ENCODE measurements around the gene FEZ2. TPM values are rescaled to one million over a fixed set of nuclear protein-coding genes. Genes with fewer than 3 reads are reported as not detected.

Gene FEZ2
- total and polyA plus RNA-seq, 7 donors = 61.5 to 291 (median 179) TPM

DNA sequence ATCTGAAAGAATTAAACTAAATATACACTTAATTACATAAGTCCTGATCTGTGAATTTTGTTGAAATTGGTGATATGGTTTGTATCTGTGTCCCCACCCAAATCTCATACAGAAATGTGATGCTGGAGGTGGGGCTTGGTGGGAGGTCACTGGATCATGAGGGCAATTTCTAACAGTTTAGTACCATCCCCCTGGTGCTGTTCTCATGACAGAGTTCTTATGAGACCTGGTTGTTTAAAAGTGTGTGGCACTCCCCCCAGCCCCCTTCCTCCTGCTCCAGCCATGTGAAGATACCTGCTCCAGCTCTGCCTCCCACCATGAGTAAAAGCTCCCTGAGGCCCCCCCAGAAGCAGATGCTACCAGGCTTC lies 18.7 kb downstream of the FEZ2 start:
- no peak for ATAC-seq
- intact Hi-C loops (cut with DNase I) = no loop called here
- peaks cover 42% of the 10 kb centered on the region for H3K4me1 ChIP-seq
- no peak for DNase-seq
- peaks cover 9 to 80% of the 10 kb centered on the region in 2 donors for H3K36me3 ChIP-seq (ENCODE audit: insufficient read depth in 1 of 2, low read depth in 1 of 2)
- H3K27me3 ChIP-seq (ENCODE audit: insufficient read depth in 3 of 3, low read length in 2 of 3) = no peaks in the 10 kb centered on the region
- H3K4me3 ChIP-seq = no peak overlapping the region
- H3K9me3 ChIP-seq = no peaks in the 10 kb centered on the region
- TF ChIP-seq, protein P1, sequence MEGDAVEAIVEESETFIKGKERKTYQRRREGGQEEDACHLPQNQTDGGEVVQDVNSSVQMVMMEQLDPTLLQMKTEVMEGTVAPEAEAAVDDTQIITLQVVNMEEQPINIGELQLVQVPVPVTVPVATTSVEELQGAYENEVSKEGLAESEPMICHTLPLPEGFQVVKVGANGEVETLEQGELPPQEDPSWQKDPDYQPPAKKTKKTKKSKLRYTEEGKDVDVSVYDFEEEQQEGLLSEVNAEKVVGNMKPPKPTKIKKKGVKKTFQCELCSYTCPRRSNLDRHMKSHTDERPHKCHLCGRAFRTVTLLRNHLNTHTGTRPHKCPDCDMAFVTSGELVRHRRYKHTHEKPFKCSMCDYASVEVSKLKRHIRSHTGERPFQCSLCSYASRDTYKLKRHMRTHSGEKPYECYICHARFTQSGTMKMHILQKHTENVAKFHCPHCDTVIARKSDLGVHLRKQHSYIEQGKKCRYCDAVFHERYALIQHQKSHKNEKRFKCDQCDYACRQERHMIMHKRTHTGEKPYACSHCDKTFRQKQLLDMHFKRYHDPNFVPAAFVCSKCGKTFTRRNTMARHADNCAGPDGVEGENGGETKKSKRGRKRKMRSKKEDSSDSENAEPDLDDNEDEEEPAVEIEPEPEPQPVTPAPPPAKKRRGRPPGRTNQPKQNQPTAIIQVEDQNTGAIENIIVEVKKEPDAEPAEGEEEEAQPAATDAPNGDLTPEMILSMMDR (IDR thresholded peaks at IDR 0.05) = no peak
- H3K27ac ChIP-seq = peak overlapping the region; percentile 71

DNA sequence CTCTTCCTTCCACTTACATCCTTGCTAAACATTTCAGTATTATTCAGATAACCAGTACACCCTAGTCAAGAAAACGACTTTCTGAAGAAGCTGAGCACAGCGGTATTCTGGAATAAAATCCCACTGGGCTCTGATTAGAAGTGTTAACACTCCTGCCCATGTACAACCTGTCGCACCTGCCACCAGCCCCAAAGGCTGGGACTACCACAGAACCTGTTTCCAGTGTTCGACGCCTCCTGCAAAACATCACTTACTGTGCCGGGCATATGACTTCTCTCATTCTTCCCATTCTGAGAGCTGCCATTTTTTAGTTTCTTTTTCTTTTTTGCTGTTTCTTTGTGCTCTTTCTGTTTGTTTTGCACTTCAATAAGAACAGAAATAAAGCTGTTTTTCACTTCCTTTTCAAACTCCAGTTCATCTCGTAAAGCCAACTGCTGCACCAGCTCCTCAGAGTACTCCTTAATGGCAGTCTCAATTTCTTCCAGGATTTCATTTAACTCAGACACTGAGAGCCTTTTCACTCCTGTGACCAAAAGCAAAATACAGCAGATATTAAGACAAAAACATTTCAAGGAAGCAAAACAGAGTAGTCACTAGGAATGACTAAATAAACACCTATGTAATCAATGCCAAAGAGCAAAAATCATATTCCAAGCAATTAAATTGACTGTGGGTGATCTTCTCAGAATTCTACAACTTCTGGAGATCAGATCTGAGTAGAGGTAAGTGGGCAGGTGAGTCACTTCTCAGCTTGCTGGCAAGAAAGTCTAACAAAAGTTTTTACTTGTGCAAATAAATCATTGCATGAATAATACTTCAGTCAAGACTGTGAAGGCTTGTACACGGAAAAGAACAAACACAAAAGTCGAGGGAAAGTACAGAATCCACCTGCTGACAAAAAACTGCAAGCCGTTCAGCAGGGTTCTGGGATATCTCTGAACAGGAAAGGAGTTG lies 19.3 kb downstream of the FEZ2 start:
- no peaks in the 10 kb centered on the region for H3K27me3 ChIP-seq (ENCODE audit: insufficient read depth in 3 of 3, low read length in 2 of 3)
- DNase-seq (no peak), ATAC-seq (no peak)
- peaks cover 38% of the 10 kb centered on the region for H3K4me1 ChIP-seq
- 88 to 93% (median 90%) methylated on average over 10 of the region's 10 CpGs for WGBS, 3 donors
- TF ChIP-seq, protein P1 (IDR thresholded peaks at IDR 0.05) = no peak
- no peak overlapping the region for H3K4me3 ChIP-seq
- peaks cover 9 to 81% of the 10 kb centered on the region in 2 donors for H3K36me3 ChIP-seq (ENCODE audit: insufficient read depth in 1 of 2, low read depth in 1 of 2)
- intact Hi-C loops (cut with DNase I) = no loop called here
- peak overlapping the region; percentile 71 for H3K27ac ChIP-seq
- H3K9me3 ChIP-seq = no peaks in the 10 kb centered on the region

DNA sequence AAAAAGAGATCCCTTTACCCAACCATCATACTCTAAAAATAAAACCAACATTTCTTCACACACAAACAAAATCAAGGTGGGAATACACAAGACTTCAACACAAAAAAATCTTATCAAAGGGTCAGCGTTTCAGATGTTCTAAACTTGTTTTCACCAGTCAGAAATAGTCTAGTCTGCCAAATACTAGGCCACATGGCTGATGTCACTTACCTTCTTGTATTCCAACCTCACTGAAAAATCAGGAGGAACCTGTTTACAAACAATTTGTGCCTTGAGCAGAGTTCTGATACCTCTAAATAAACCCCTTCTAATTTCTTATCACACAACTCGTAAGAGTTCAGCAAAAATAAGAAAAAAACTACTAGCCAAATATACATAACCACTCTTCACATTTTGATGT lies 20.1 kb downstream of the FEZ2 start:
- TF ChIP-seq, protein P1 (IDR thresholded peaks at IDR 0.05) = no peak
- Histone ChIP-seq H3K4me1 (peaks cover 35% of the 10 kb centered on the region), H3K9me3 (no peaks in the 10 kb centered on the region), H3K27ac (peak overlapping the region; percentile 71), H3K4me3 (no peak overlapping the region), H3K27me3 (ENCODE audit: insufficient read depth in 3 of 3, low read length in 2 of 3) (no peaks in the 10 kb centered on the region), H3K36me3 (ENCODE audit: insufficient read depth in 1 of 2, low read depth in 1 of 2) (peaks cover 9 to 84% of the 10 kb centered on the region in 2 donors)
- intact Hi-C loops (cut with DNase I) = no loop called here
- 62 to 76% (median 66%) methylated on average over 2 of the region's 2 CpGs for WGBS, 3 donors
- DNase-seq (no peak), ATAC-seq (peak in 1 of 4 donors; percentile 15)

DNA sequence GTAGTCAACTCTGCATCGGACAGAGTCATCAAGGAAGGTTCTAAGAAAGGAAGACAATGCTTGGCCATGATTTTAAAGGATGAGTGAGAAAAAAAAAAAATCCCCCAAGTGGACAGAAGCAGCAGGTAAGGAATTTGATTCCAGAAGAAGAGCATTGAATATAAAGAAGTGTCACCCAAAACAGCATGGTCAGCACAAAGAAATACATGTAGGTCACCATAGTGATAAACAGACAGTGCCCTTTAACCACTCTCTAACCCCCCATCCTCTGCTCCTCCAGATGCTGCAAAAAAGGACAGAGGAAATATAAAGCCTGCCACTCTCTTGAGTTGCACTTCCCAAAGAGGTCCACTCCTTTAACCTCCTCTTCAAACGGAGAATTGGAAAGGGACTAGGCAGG lies 23.4 kb downstream of the FEZ2 start:
- H3K4me3 ChIP-seq = no peak overlapping the region
- 81 to 88% (median 87%) methylated on average over 2 of the region's 2 CpGs for WGBS, 3 donors
- DNase-seq (no peak), ATAC-seq (no peak)
- H3K27me3 ChIP-seq (ENCODE audit: insufficient read depth in 3 of 3, low read length in 2 of 3) = no peaks in the 10 kb centered on the region
- no peak overlapping the region for H3K27ac ChIP-seq
- intact Hi-C loops (cut with DNase I) = loop anchor here in 1 of 2 donors (5.0 kb wide), 1 partner anchor 88 kb away; no protein-coding TSS in a partner anchor
- H3K36me3 ChIP-seq (ENCODE audit: insufficient read depth in 1 of 2, low read depth in 1 of 2) = peaks cover 5 to 59% of the 10 kb centered on the region in 2 donors
- TF ChIP-seq, protein P1 (IDR thresholded peaks at IDR 0.05) = no peak
- H3K4me1 ChIP-seq = peaks cover 37% of the 10 kb centered on the region
- H3K9me3 ChIP-seq = no peaks in the 10 kb centered on the region
